ENCODE results near the gene KCNT2. TPM values are rescaled to one million over a fixed set of nuclear protein-coding genes. Genes with fewer than 3 reads are reported as not detected.

The KCNT2 gene
- polyA plus RNA-seq, 1 donor from 2014 or later = 21.4 TPM

GRCh38 chr1:196401452-196401833, 206.8 kb downstream of the KCNT2 start:
- H3K9ac ChIP-seq (ENCODE audit: low read length) = no peak overlapping the region
- H3K4me2 ChIP-seq (ENCODE audit: low read length) = no peak overlapping the region
- H3K36me3 ChIP-seq (ENCODE audit: insufficient read depth, low read length) = no peaks in the 10 kb centered on the region
- no peaks in the 10 kb centered on the region for H4K20me1 ChIP-seq (ENCODE audit: insufficient read depth)
- H2AFZ ChIP-seq (ENCODE audit: low read depth, low read length) = no peak overlapping the region
- TF ChIP-seq EZH2 (IDR thresholded peaks at IDR 0.05; ENCODE audit: borderline replicate concordance, insufficient read depth, low read length, poor library complexity, severe bottlenecking) (no peak), MXI1 (conservative IDR thresholded peaks at IDR 0.05; ENCODE audit: poor library complexity, severe bottlenecking) (no peak), EP300 (conservative IDR thresholded peaks at IDR 0.05; ENCODE audit: poor library complexity, severe bottlenecking) (no peak), TAF1 (IDR thresholded peaks at IDR 0.05; ENCODE audit: low read depth) (no peak), REST (IDR thresholded peaks at IDR 0.05; ENCODE audit: borderline replicate concordance) (no peak), SMC3 (conservative IDR thresholded peaks at IDR 0.05; ENCODE audit: poor library complexity) (no peak), POLR2AphosphoS5 (IDR thresholded peaks at IDR 0.05) (no peak), RAD21 (conservative IDR thresholded peaks at IDR 0.05) (no peak)
- TF ChIP-seq, protein P1, sequence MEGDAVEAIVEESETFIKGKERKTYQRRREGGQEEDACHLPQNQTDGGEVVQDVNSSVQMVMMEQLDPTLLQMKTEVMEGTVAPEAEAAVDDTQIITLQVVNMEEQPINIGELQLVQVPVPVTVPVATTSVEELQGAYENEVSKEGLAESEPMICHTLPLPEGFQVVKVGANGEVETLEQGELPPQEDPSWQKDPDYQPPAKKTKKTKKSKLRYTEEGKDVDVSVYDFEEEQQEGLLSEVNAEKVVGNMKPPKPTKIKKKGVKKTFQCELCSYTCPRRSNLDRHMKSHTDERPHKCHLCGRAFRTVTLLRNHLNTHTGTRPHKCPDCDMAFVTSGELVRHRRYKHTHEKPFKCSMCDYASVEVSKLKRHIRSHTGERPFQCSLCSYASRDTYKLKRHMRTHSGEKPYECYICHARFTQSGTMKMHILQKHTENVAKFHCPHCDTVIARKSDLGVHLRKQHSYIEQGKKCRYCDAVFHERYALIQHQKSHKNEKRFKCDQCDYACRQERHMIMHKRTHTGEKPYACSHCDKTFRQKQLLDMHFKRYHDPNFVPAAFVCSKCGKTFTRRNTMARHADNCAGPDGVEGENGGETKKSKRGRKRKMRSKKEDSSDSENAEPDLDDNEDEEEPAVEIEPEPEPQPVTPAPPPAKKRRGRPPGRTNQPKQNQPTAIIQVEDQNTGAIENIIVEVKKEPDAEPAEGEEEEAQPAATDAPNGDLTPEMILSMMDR (IDR thresholded peaks at IDR 0.05; ENCODE audit: poor library complexity, severe bottlenecking) = no peak
- H3K4me3 ChIP-seq (ENCODE audit: low read length) = no peak overlapping the region
- no peaks in the 10 kb centered on the region for H3K27me3 ChIP-seq (ENCODE audit: insufficient read depth, low read depth, low read length)
- H3K79me2 ChIP-seq (replicated peaks; ENCODE audit: insufficient read depth, low read length) = no peaks in the 10 kb centered on the region
- H3K27ac ChIP-seq (ENCODE audit: low read length) = no peak overlapping the region
- H3K9me2 ChIP-seq (ENCODE audit: insufficient read depth, low read length) = no peaks in the 10 kb centered on the region
- H3K9me3 ChIP-seq (ENCODE audit: low read length) = no peaks in the 10 kb centered on the region
- H3F3A ChIP-seq (ENCODE audit: insufficient read depth, low read length, poor library complexity, severe bottlenecking) = no peaks in the 10 kb centered on the region

GRCh38 chr1:196400478-196401451, 207.5 kb downstream of the KCNT2 start:
- Histone ChIP-seq H2AFZ (ENCODE audit: low read depth, low read length) (no peak overlapping the region), H3K9me2 (ENCODE audit: insufficient read depth, low read length) (no peaks in the 10 kb centered on the region), H3K9me3 (ENCODE audit: low read length) (no peaks in the 10 kb centered on the region), H4K20me1 (ENCODE audit: insufficient read depth) (no peaks in the 10 kb centered on the region), H3K4me3 (ENCODE audit: low read length) (no peak overlapping the region), H3K9ac (ENCODE audit: low read length) (no peak overlapping the region), H3K4me2 (ENCODE audit: low read length) (no peak overlapping the region), H3K79me2 (replicated peaks; ENCODE audit: insufficient read depth, low read length) (no peaks in the 10 kb centered on the region), H3F3A (ENCODE audit: insufficient read depth, low read length, poor library complexity, severe bottlenecking) (no peaks in the 10 kb centered on the region), H3K36me3 (ENCODE audit: insufficient read depth, low read length) (no peaks in the 10 kb centered on the region), H3K27me3 (ENCODE audit: insufficient read depth, low read depth, low read length) (no peaks in the 10 kb centered on the region), H3K27ac (ENCODE audit: low read length) (no peak overlapping the region)
- no peak for TF ChIP-seq REST (IDR thresholded peaks at IDR 0.05; ENCODE audit: borderline replicate concordance)
- no peak for TF ChIP-seq SMC3 (conservative IDR thresholded peaks at IDR 0.05; ENCODE audit: poor library complexity)
- TF ChIP-seq RAD21 (conservative IDR thresholded peaks at IDR 0.05) = no peak
- TF ChIP-seq EZH2 (IDR thresholded peaks at IDR 0.05; ENCODE audit: borderline replicate concordance, insufficient read depth, low read length, poor library complexity, severe bottlenecking) = no peak
- no peak for TF ChIP-seq TAF1 (IDR thresholded peaks at IDR 0.05; ENCODE audit: low read depth)
- no peak for TF ChIP-seq POLR2AphosphoS5 (IDR thresholded peaks at IDR 0.05)
- TF ChIP-seq MXI1 (conservative IDR thresholded peaks at IDR 0.05; ENCODE audit: poor library complexity, severe bottlenecking) = no peak
- TF ChIP-seq, protein P1 (IDR thresholded peaks at IDR 0.05; ENCODE audit: poor library complexity, severe bottlenecking) = no peak

Data from neural cell (in vitro differentiated cells).